ENCODE data around the gene DCDC2C. TPM values are rescaled to one million over a fixed set of nuclear protein-coding genes. Genes with fewer than 3 reads are reported as not detected.

DCDC2C gene
- total and polyA plus RNA-seq, 9 of the 15 experiments (the other 6 are each of a cell fraction or from before 2014, with no cell fraction given) = not detected

GRCh38 chr2:3689998-3690748 lies 13.2 kb upstream of the DCDC2C start:
- Histone ChIP-seq H3K79me2 (ENCODE audit: control insufficient read depth, insufficient read depth, low read length) (no peaks in the 10 kb centered on the region), H4K20me1 (replicated peaks; ENCODE audit: control insufficient read depth, insufficient read depth, low read length) (no peaks in the 10 kb centered on the region), H3K36me3 (ENCODE audit: control insufficient read depth, insufficient read depth, low read length) (no peaks in the 10 kb centered on the region), H3K9ac (ENCODE audit: insufficient read depth in 1 of 2, low read depth in 2 of 2, low read length in 2 of 2) (no peak overlapping the region), H3K4me1 (replicated peaks in 1 of 2; ENCODE audit: control insufficient read depth in 2 of 2, insufficient read depth in 2 of 2, low read length in 2 of 2) (no peaks in the 10 kb centered on the region), H3K9me3 (replicated peaks; ENCODE audit: control insufficient read depth, insufficient read depth, low read depth, low read length) (no peaks in the 10 kb centered on the region), H3K9me1 (ENCODE audit: control insufficient read depth, insufficient read depth, low read length) (no peaks in the 10 kb centered on the region), H3K4me3 (no peak overlapping the region), H3K4me2 (ENCODE audit: insufficient read depth, low read length) (no peak overlapping the region), H3K27me3 (ENCODE audit: control insufficient read depth in 2 of 2, insufficient read depth in 2 of 2, low read length in 2 of 2) (peaks cover 0 to 2% of the 10 kb centered on the region in 2 experiments; a peak in 1 of 5 replicates), H3K27ac (ENCODE audit: extremely low read depth, low read depth, low read length) (no peak overlapping the region), H2AFZ (ENCODE audit: low read depth, low read length) (no peak overlapping the region)
- ChIA-PET POLR2A (no interaction called here), CTCF (ENCODE audit: low intra/inter-chr PET ratio) (no interaction called here)
- in situ Hi-C loops (cut with MboI) (no loop called here), intact Hi-C loops (cut with micrococcal nuclease) (no loop called here)
- FAIRE-seq (no peak), DNase-seq (ENCODE audit: extremely low read depth in 1 of 4, low spot score in 3 of 4) (no peak), ATAC-seq (no peak)
- BruUV-seq (replicated peaks) = no TSS peak
- TF ChIP-seq, protein P1, sequence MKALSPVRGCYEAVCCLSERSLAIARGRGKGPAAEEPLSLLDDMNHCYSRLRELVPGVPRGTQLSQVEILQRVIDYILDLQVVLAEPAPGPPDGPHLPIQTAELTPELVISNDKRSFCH (CRISPR knock-in tag; IDR thresholded peaks at IDR 0.05) = no peak
- TF ChIP-seq, protein P1 (tag; IDR thresholded peaks at IDR 0.05) = no peak
- TF ChIP-seq FOXP1 (CRISPR knock-in tag; IDR thresholded peaks at IDR 0.05) = no peak
- peak; percentile 98 for TF ChIP-seq PCBP1 (IDR thresholded peaks at IDR 0.05; ENCODE audit: low read depth, low read length, poor library complexity, severe bottlenecking)
- TF ChIP-seq, protein P2, sequence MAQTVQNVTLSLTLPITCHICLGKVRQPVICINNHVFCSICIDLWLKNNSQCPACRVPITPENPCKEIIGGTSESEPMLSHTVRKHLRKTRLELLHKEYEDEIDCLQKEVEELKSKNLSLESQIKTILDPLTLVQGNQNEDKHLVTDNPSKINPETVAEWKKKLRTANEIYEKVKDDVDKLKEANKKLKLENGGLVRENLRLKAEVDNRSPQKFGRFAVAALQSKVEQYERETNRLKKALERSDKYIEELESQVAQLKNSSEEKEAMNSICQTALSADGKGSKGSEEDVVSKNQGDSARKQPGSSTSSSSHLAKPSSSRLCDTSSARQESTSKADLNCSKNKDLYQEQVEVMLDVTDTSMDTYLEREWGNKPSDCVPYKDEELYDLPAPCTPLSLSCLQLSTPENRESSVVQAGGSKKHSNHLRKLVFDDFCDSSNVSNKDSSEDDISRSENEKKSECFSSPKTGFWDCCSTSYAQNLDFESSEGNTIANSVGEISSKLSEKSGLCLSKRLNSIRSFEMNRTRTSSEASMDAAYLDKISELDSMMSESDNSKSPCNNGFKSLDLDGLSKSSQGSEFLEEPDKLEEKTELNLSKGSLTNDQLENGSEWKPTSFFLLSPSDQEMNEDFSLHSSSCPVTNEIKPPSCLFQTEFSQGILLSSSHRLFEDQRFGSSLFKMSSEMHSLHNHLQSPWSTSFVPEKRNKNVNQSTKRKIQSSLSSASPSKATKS (CRISPR knock-in tag; IDR thresholded peaks at IDR 0.05) = no peak
- peak; percentile 96 for TF ChIP-seq HNRNPK (IDR thresholded peaks at IDR 0.05; ENCODE audit: low read depth, low read length, poor library complexity, severe bottlenecking)
- TF ChIP-seq PCBP2 (IDR thresholded peaks at IDR 0.05; ENCODE audit: low read depth, low read length, poor library complexity, severe bottlenecking) = peak; percentile 98
